DOHH2 (cell line): ENCODE results near the gene EGF.

ENCODE experiments used
- EZH2phosphoT487 ChIP-seq: fragments of 200-600 bp; sonication (generic); IDR thresholded peaks from 2 replicates; pipeline ENCODE4 v1.6.1; 2017; ENCODE audit warnings: borderline replicate concordance, mild to moderate bottlenecking, antibody characterized with exemption, low read length, moderate library complexity, mixed read lengths
- TF ChIP-seq, protein P1 (sequence below): fragments of 200-600 bp; sonication (generic); IDR thresholded peaks from one replicate; pipeline ENCODE4 v1.5.1; 2014; ENCODE audit warnings: antibody characterized with exemption, mild to moderate bottlenecking, low read depth, low read length; ENCODE audit not compliant: poor library complexity, severe bottlenecking

DNA sequence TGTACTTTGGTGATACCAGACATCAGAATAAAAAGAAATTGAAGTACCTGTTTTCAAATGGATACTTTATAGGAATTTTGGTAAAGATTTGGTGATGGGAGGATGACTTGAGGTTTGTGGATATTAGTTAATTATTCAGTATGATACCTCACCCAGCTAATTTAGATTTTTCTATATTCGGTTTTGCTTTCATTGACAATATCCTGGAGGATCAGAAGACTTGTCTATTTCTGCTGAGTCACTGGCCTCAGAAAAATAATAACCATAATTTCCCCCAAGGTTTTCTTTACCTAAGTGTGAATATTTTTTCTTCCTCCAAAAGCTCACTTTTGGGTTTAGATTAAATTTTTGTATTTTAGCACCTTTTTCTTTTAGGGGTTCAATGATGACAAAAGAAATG, 100.2 kb downstream of the EGF start:
- TF ChIP-seq, protein P1, sequence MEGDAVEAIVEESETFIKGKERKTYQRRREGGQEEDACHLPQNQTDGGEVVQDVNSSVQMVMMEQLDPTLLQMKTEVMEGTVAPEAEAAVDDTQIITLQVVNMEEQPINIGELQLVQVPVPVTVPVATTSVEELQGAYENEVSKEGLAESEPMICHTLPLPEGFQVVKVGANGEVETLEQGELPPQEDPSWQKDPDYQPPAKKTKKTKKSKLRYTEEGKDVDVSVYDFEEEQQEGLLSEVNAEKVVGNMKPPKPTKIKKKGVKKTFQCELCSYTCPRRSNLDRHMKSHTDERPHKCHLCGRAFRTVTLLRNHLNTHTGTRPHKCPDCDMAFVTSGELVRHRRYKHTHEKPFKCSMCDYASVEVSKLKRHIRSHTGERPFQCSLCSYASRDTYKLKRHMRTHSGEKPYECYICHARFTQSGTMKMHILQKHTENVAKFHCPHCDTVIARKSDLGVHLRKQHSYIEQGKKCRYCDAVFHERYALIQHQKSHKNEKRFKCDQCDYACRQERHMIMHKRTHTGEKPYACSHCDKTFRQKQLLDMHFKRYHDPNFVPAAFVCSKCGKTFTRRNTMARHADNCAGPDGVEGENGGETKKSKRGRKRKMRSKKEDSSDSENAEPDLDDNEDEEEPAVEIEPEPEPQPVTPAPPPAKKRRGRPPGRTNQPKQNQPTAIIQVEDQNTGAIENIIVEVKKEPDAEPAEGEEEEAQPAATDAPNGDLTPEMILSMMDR = no peak
- TF ChIP-seq EZH2phosphoT487 = no peak
